22Rv1 (cell line): Measurements from ENCODE around the gene OR6V1.

Experiments used
- ZFX ChIP-seq: fragments of 450-650 bp; IDR thresholded peaks from 2 replicates; pipeline ENCODE4 v1.6.1; 2017; ENCODE audit warnings: antibody characterized with exemption, borderline replicate concordance
- TF ChIP-seq, protein P1 (sequence below): fragments of 450-650 bp; IDR thresholded peaks from 2 replicates; pipeline ENCODE4 v1.5.1; 2017; ENCODE audit warnings: mild to moderate bottlenecking

- TF ChIP-seq, protein P1, sequence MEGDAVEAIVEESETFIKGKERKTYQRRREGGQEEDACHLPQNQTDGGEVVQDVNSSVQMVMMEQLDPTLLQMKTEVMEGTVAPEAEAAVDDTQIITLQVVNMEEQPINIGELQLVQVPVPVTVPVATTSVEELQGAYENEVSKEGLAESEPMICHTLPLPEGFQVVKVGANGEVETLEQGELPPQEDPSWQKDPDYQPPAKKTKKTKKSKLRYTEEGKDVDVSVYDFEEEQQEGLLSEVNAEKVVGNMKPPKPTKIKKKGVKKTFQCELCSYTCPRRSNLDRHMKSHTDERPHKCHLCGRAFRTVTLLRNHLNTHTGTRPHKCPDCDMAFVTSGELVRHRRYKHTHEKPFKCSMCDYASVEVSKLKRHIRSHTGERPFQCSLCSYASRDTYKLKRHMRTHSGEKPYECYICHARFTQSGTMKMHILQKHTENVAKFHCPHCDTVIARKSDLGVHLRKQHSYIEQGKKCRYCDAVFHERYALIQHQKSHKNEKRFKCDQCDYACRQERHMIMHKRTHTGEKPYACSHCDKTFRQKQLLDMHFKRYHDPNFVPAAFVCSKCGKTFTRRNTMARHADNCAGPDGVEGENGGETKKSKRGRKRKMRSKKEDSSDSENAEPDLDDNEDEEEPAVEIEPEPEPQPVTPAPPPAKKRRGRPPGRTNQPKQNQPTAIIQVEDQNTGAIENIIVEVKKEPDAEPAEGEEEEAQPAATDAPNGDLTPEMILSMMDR, result no peak
- no peak for TF ChIP-seq ZFX
These were observed 39.7 kb upstream of the OR6V1 start for GRCh38 chr7:143012409-143012808.
